WTC11 (cell line): Measurements from ENCODE around the gene HSF2BP. TPM values are rescaled to one million over a fixed set of nuclear protein-coding genes. Genes with fewer than 3 reads are reported as not detected.

ENCODE experiments used
- ATAC-seq: fragments of 200-7000 bp; cut with Tn5 transposase; 2 replicates; pipeline ENCODE4 v1.10.0; 2021; ENCODE audit warnings: mild to moderate bottlenecking, moderate library complexity
- CTCF ChIA-PET: fragments of 300-600 bp; sonication (Branson Sonifier 250); formaldehyde crosslinking; loops from one replicate; lab custom pipeline; 2021; ENCODE audit warnings: antibody characterized with exemption; lab: Charles Lee
- POLR2A ChIA-PET: fragments of 350-600 bp; sonication (Branson Sonifier 250); formaldehyde crosslinking; loops from one replicate; lab custom pipeline; 2021; ENCODE audit warnings: antibody characterized with exemption; lab: Charles Lee
- DNase-seq: peaks from one replicate; pipeline ENCODE4 v3.0.0; 2021; ENCODE audit warnings: low spot score
- H3K27ac Mint-ChIP-seq: 2 replicates; pipeline ENCODE4 v1.8.0; 2021; ENCODE audit warnings: mixed read lengths
- H3K27me3 Mint-ChIP-seq: 2 replicates; pipeline ENCODE4 v1.8.0; 2021; ENCODE audit warnings: low read depth, mild to moderate bottlenecking, moderate library complexity, mixed read lengths
- H3K36me3 Mint-ChIP-seq: 2 replicates; pipeline ENCODE4 v1.8.0; 2021; ENCODE audit warnings: mixed read lengths
- H3K4me1 Mint-ChIP-seq: 2 replicates; pipeline ENCODE4 v1.8.0; 2022; ENCODE audit warnings: mixed read lengths
- H3K4me3 Mint-ChIP-seq: 2 replicates; pipeline ENCODE4 v1.8.0; 2021; ENCODE audit warnings: mild to moderate bottlenecking, moderate library complexity, mixed read lengths
- H3K9me3 Mint-ChIP-seq: 2 replicates; pipeline ENCODE4 v1.8.0; 2021; ENCODE audit warnings: mixed read lengths
- ATF1 ChIP-seq: sonication (generic); formaldehyde crosslinking; IDR thresholded peaks from 2 replicates; pipeline ENCODE4 v1.8.1; 2023; ENCODE audit warnings: mild to moderate bottlenecking, moderate library complexity, missing genetic modification reagents
- CBFB ChIP-seq: sonication (generic); formaldehyde crosslinking; IDR thresholded peaks from 2 replicates; pipeline ENCODE4 v1.8.1; 2022; ENCODE audit warnings: mild to moderate bottlenecking, low read depth, missing genetic modification reagents
- CREB1 ChIP-seq: sonication (generic); formaldehyde crosslinking; IDR thresholded peaks from 2 replicates; pipeline ENCODE4 v1.8.0; 2023; ENCODE audit warnings: mild to moderate bottlenecking, missing genetic modification reagents
- EMX1 ChIP-seq: fragments of 250-450 bp; sonication (Bioruptor Pico); IDR thresholded peaks from 2 replicates; pipeline ENCODE4 v1.8.0; 2021; ENCODE audit warnings: mild to moderate bottlenecking
- FOXP1 ChIP-seq: sonication (generic); formaldehyde crosslinking; IDR thresholded peaks from 2 replicates; pipeline ENCODE4 v1.8.0; 2022; ENCODE audit warnings: missing genetic modification reagents, mild to moderate bottlenecking, moderate library complexity, borderline replicate concordance
- MXD4 ChIP-seq: fragments of 250-450 bp; sonication (Bioruptor Pico); IDR thresholded peaks from 2 replicates; pipeline ENCODE4 v1.8.0; 2021; ENCODE audit warnings: mild to moderate bottlenecking, moderate library complexity, borderline replicate concordance
- NFE2L1 ChIP-seq: sonication (generic); formaldehyde crosslinking; IDR thresholded peaks from 2 replicates; pipeline ENCODE4 v1.8.1; 2023; ENCODE audit warnings: missing genetic modification reagents
- NFYB ChIP-seq: sonication (generic); formaldehyde crosslinking; conservative IDR thresholded peaks from 2 replicates; pipeline ENCODE4 v1.8.0; 2022; ENCODE audit warnings: low read depth, missing genetic modification reagents
- OVOL2 ChIP-seq: fragments of 250-450 bp; sonication (Bioruptor Pico); IDR thresholded peaks from 2 replicates; pipeline ENCODE4 v1.9.0; 2021; ENCODE audit warnings: mild to moderate bottlenecking, borderline replicate concordance
- RELA ChIP-seq: sonication (generic); formaldehyde crosslinking; IDR thresholded peaks from 2 replicates; pipeline ENCODE4 v1.8.1; 2022; ENCODE audit warnings: missing genetic modification reagents, mild to moderate bottlenecking, borderline replicate concordance
- TEAD1 ChIP-seq: sonication (generic); formaldehyde crosslinking; IDR thresholded peaks from 2 replicates; pipeline ENCODE4 v1.8.0; 2022; ENCODE audit warnings: mild to moderate bottlenecking, missing genetic modification reagents
- TEAD4 ChIP-seq: sonication (generic); formaldehyde crosslinking; IDR thresholded peaks from 2 replicates; pipeline ENCODE4 v1.8.0; 2022; ENCODE audit warnings: mild to moderate bottlenecking, missing genetic modification reagents
- TP53 ChIP-seq: sonication (generic); formaldehyde crosslinking; IDR thresholded peaks from 2 replicates; pipeline ENCODE4 v1.8.1; 2023; ENCODE audit warnings: mild to moderate bottlenecking, missing genetic modification reagents
- ZNF121 ChIP-seq: sonication (generic); formaldehyde crosslinking; IDR thresholded peaks from 2 replicates; pipeline ENCODE4 v1.8.0; 2023; ENCODE audit warnings: missing genetic modification reagents
- ZNF138 ChIP-seq: sonication (generic); formaldehyde crosslinking; conservative IDR thresholded peaks from 2 replicates; pipeline ENCODE4 v1.8.1; 2022; ENCODE audit warnings: mild to moderate bottlenecking, moderate library complexity, missing genetic modification reagents
- ZNF219 ChIP-seq: sonication (generic); formaldehyde crosslinking; IDR thresholded peaks from 2 replicates; pipeline ENCODE4 v1.8.0; 2023; ENCODE audit warnings: missing genetic modification reagents, mild to moderate bottlenecking, borderline replicate concordance
- ZNF423 ChIP-seq: fragments of 250-450 bp; sonication (Bioruptor Pico); IDR thresholded peaks from 2 replicates; pipeline ENCODE4 v2.1.2; 2022; ENCODE audit warnings: mild to moderate bottlenecking, moderate library complexity
- total RNA-seq: library from RNA; stranded (reverse); gene quantifications from 3 replicates; pipeline ENCODE4 v1.2.3, GENCODE V29; 2021
- TF ChIP-seq, protein P1 (sequence below): sonication (generic); formaldehyde crosslinking; IDR thresholded peaks from 2 replicates; pipeline ENCODE4 v1.8.1; 2023; ENCODE audit warnings: mild to moderate bottlenecking, moderate library complexity, missing genetic modification reagents
- TF ChIP-seq, protein P2 (sequence below): fragments of 250-450 bp; sonication (Bioruptor Pico); IDR thresholded peaks from 2 replicates; pipeline ENCODE4 v2.1.2; 2022; ENCODE audit warnings: mild to moderate bottlenecking, moderate library complexity
- TF ChIP-seq, protein P3 (sequence below): fragments of 250-450 bp; sonication (Bioruptor Pico); IDR thresholded peaks from 2 replicates; pipeline ENCODE4 v1.9.0; 2021; ENCODE audit warnings: moderate library complexity, mild to moderate bottlenecking, inconsistent platforms, borderline replicate concordance
- TF ChIP-seq, protein P4 (sequence below): sonication (generic); formaldehyde crosslinking; IDR thresholded peaks from 2 replicates; pipeline ENCODE4 v1.8.0; 2022; ENCODE audit warnings: mild to moderate bottlenecking, missing genetic modification reagents
- TF ChIP-seq, protein P5 (sequence below): sonication (generic); formaldehyde crosslinking; IDR thresholded peaks from 2 replicates; pipeline ENCODE4 v1.8.0; 2023; ENCODE audit warnings: mild to moderate bottlenecking, missing genetic modification reagents
- TF ChIP-seq, protein P6 (sequence below): sonication (generic); formaldehyde crosslinking; conservative IDR thresholded peaks from 2 replicates; pipeline ENCODE4 v1.8.1; 2022; ENCODE audit warnings: mild to moderate bottlenecking, missing genetic modification reagents
- TF ChIP-seq, protein P7 (sequence below): sonication (generic); formaldehyde crosslinking; IDR thresholded peaks from 2 replicates; pipeline ENCODE4 v1.8.1; 2022; ENCODE audit warnings: mild to moderate bottlenecking, missing genetic modification reagents, moderate library complexity, borderline replicate concordance

HSF2BP gene
- total RNA-seq, 1 experiment from 2014 or later = 1.1 TPM

DNA sequence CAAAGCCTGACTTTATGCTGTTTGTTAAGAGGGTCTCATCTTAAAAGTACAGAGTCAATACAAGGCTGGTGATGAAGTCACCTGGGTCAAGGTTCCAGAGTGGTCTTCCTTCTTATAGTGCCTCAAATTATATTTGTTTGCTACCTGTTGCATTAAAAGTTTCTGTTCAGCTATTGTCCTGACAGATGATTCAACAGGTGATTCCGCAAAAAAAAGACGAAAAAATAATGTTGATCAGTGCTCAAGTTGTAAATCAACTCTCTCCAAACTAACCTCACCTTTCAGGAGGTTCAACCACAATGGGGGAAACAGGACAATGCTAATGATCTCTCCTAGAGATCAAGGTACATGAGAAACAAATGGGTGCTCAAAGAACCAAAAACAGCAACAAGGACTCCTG is 35.7 kb downstream of the HSF2BP start:
- DNase-seq (no peak), ATAC-seq (no peak)
- no peaks in the 10 kb centered on the region; the same call in 1 of the 2 replicates for H3K27me3 Mint-ChIP-seq
- peaks cover 3% of the 10 kb centered on the region; the same call in 1 of the 2 replicates for H3K4me1 Mint-ChIP-seq
- ChIA-PET CTCF (interaction anchor here (1.5 kb wide), 1 partner anchor 22 kb away, joined by 8 read pairs; no protein-coding TSS in a partner anchor), POLR2A (no interaction called here)
- H3K36me3 Mint-ChIP-seq = peaks cover 22% of the 10 kb centered on the region
- no peak for TF ChIP-seq FOXP1 (CRISPR knock-in tag)
- TF ChIP-seq, protein P1, sequence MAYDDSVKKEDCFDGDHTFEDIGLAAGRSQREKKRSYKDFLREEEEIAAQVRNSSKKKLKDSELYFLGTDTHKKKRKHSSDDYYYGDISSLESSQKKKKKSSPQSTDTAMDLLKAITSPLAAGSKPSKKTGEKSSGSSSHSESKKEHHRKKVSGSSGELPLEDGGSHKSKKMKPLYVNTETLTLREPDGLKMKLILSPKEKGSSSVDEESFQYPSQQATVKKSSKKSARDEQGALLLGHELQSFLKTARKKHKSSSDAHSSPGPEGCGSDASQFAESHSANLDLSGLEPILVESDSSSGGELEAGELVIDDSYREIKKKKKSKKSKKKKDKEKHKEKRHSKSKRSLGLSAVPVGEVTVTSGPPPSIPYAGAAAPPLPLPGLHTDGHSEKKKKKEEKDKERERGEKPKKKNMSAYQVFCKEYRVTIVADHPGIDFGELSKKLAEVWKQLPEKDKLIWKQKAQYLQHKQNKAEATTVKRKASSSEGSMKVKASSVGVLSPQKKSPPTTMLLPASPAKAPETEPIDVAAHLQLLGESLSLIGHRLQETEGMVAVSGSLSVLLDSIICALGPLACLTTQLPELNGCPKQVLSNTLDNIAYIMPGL = no peak
- TF ChIP-seq CBFB = no peak
- no peak for TF ChIP-seq TP53
- TF ChIP-seq, protein P2, sequence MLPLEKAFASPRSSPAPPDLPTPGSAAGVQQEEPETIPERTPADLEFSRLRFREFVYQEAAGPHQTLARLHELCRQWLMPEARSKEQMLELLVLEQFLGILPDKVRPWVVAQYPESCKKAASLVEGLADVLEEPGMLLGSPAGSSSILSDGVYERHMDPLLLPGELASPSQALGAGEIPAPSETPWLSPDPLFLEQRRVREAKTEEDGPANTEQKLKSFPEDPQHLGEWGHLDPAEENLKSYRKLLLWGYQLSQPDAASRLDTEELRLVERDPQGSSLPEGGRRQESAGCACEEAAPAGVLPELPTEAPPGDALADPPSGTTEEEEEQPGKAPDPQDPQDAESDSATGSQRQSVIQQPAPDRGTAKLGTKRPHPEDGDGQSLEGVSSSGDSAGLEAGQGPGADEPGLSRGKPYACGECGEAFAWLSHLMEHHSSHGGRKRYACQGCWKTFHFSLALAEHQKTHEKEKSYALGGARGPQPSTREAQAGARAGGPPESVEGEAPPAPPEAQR (CRISPR knock-in tag) = no peak
- no peak for TF ChIP-seq ZNF121 (CRISPR knock-in tag)
- no peak for TF ChIP-seq ZNF423 (CRISPR knock-in tag)
- TF ChIP-seq RELA (CRISPR knock-in tag) = no peak
- no peak for TF ChIP-seq OVOL2
- TF ChIP-seq NFYB (CRISPR knock-in tag) = no peak
- TF ChIP-seq, protein P3, sequence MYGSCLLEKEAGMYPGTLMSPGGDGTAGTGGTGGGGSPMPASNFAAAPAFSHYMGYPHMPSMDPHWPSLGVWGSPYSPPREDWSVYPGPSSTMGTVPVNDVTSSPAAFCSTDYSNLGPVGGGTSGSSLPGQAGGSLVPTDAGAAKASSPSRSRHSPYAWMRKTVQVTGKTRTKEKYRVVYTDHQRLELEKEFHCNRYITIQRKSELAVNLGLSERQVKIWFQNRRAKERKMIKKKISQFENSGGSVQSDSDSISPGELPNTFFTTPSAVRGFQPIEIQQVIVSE (CRISPR knock-in tag) = no peak
- TF ChIP-seq ZNF219 (CRISPR knock-in tag) = no peak
- TF ChIP-seq CREB1 = no peak
- TF ChIP-seq TEAD1 (CRISPR knock-in tag) = no peak
- TF ChIP-seq, protein P4, sequence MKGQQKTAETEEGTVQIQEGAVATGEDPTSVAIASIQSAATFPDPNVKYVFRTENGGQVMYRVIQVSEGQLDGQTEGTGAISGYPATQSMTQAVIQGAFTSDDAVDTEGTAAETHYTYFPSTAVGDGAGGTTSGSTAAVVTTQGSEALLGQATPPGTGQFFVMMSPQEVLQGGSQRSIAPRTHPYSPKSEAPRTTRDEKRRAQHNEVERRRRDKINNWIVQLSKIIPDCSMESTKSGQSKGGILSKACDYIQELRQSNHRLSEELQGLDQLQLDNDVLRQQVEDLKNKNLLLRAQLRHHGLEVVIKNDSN = no peak
- TF ChIP-seq NFE2L1 (CRISPR knock-in tag) = no peak
- TF ChIP-seq MXD4 (CRISPR knock-in tag) = no peak
- TF ChIP-seq ATF1 (CRISPR knock-in tag) = no peak
- no peak for TF ChIP-seq TEAD4
- TF ChIP-seq, protein P5, sequence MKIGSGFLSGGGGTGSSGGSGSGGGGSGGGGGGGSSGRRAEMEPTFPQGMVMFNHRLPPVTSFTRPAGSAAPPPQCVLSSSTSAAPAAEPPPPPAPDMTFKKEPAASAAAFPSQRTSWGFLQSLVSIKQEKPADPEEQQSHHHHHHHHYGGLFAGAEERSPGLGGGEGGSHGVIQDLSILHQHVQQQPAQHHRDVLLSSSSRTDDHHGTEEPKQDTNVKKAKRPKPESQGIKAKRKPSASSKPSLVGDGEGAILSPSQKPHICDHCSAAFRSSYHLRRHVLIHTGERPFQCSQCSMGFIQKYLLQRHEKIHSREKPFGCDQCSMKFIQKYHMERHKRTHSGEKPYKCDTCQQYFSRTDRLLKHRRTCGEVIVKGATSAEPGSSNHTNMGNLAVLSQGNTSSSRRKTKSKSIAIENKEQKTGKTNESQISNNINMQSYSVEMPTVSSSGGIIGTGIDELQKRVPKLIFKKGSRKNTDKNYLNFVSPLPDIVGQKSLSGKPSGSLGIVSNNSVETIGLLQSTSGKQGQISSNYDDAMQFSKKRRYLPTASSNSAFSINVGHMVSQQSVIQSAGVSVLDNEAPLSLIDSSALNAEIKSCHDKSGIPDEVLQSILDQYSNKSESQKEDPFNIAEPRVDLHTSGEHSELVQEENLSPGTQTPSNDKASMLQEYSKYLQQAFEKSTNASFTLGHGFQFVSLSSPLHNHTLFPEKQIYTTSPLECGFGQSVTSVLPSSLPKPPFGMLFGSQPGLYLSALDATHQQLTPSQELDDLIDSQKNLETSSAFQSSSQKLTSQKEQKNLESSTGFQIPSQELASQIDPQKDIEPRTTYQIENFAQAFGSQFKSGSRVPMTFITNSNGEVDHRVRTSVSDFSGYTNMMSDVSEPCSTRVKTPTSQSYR (CRISPR knock-in tag) = no peak
- peaks cover 37% of the 10 kb centered on the region for H3K9me3 Mint-ChIP-seq
- H3K4me3 Mint-ChIP-seq = no peak overlapping the region
- H3K27ac Mint-ChIP-seq = no peak overlapping the region

DNA sequence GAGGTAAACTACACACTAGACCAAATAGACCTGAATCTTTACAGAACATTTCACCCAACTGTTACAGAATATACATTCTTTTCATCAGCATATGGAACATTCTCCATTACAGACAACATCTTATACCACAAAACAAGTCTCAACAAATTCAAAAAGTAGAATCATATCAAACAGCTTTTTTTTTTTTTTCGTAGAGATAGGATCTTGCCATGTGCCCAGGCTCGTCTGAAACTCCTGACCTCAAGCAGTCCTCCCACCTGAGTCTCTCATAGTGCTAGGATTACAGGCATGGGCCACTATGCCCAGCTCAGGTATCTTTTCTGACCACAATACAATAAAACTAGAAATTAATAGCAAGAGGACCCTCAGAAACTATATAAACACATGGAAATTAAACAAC is 36.5 kb downstream of the HSF2BP start:
- ChIA-PET CTCF (no interaction called here), POLR2A (no interaction called here)
- Mint-ChIP-seq H3K4me1 (peaks cover 3% of the 10 kb centered on the region; the same call in 1 of the 2 replicates), H3K27me3 (no peaks in the 10 kb centered on the region; the same call in 1 of the 2 replicates), H3K27ac (no peak overlapping the region), H3K4me3 (no peak overlapping the region), H3K36me3 (peaks cover 14% of the 10 kb centered on the region), H3K9me3 (peaks cover 30% of the 10 kb centered on the region)
- ATAC-seq (no peak), DNase-seq (no peak)
- no peak for TF ChIP-seq ZNF219 (CRISPR knock-in tag)
- TF ChIP-seq EMX1 (CRISPR knock-in tag) = no peak
- TF ChIP-seq, protein P1 = no peak
- TF ChIP-seq NFE2L1 (CRISPR knock-in tag) = no peak
- TF ChIP-seq OVOL2 = no peak
- no peak for TF ChIP-seq CBFB
- TF ChIP-seq, protein P6, sequence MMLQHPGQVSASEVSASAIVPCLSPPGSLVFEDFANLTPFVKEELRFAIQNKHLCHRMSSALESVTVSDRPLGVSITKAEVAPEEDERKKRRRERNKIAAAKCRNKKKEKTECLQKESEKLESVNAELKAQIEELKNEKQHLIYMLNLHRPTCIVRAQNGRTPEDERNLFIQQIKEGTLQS (CRISPR knock-in tag) = no peak
- no peak for TF ChIP-seq ZNF138
- TF ChIP-seq, protein P7, sequence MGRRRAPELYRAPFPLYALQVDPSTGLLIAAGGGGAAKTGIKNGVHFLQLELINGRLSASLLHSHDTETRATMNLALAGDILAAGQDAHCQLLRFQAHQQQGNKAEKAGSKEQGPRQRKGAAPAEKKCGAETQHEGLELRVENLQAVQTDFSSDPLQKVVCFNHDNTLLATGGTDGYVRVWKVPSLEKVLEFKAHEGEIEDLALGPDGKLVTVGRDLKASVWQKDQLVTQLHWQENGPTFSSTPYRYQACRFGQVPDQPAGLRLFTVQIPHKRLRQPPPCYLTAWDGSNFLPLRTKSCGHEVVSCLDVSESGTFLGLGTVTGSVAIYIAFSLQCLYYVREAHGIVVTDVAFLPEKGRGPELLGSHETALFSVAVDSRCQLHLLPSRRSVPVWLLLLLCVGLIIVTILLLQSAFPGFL (CRISPR knock-in tag) = no peak
- no peak for TF ChIP-seq CREB1
- TF ChIP-seq TP53 = no peak
